Astrocyte of the spinal cord (primary cell): ENCODE measurements around the gene RNF186.
"Not testable (repeated sequence)": the region's sequence is repeated elsewhere in the genome, so short reads cannot be mapped to it uniquely, and the experiment has no call there.

ENCODE experiments used
- DNase-seq: peaks from one replicate; pipeline ENCODE4 v3.0.0; 2011; ENCODE audit warnings: low read depth, low spot score
- H3K4me3 ChIP-seq: 2 replicates; pipeline ENCODE4 v1.5.1; 2011; ENCODE audit warnings: low read depth, mild to moderate bottlenecking, low read length, moderate library complexity
- in situ Hi-C: cut with HindIII; loops from 2 replicates; pipeline ENCODE4 v1.10.0; 2017; ENCODE audit warnings: low sequenced_read_pairs
- TF ChIP-seq, protein P1 (sequence below): IDR thresholded peaks from 2 replicates; pipeline ENCODE4 v1.5.1; 2012; ENCODE audit warnings: low read depth, mild to moderate bottlenecking, low read length, inconsistent platforms

Gene RNF186

GRCh38 chr1:19859876-19860275, 44.8 kb upstream of the RNF186 start:
- no peak for DNase-seq
- TF ChIP-seq, protein P1, sequence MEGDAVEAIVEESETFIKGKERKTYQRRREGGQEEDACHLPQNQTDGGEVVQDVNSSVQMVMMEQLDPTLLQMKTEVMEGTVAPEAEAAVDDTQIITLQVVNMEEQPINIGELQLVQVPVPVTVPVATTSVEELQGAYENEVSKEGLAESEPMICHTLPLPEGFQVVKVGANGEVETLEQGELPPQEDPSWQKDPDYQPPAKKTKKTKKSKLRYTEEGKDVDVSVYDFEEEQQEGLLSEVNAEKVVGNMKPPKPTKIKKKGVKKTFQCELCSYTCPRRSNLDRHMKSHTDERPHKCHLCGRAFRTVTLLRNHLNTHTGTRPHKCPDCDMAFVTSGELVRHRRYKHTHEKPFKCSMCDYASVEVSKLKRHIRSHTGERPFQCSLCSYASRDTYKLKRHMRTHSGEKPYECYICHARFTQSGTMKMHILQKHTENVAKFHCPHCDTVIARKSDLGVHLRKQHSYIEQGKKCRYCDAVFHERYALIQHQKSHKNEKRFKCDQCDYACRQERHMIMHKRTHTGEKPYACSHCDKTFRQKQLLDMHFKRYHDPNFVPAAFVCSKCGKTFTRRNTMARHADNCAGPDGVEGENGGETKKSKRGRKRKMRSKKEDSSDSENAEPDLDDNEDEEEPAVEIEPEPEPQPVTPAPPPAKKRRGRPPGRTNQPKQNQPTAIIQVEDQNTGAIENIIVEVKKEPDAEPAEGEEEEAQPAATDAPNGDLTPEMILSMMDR = no peak
- H3K4me3 ChIP-seq = no peak overlapping the region
- in situ Hi-C loops = no loop called here

DNA sequence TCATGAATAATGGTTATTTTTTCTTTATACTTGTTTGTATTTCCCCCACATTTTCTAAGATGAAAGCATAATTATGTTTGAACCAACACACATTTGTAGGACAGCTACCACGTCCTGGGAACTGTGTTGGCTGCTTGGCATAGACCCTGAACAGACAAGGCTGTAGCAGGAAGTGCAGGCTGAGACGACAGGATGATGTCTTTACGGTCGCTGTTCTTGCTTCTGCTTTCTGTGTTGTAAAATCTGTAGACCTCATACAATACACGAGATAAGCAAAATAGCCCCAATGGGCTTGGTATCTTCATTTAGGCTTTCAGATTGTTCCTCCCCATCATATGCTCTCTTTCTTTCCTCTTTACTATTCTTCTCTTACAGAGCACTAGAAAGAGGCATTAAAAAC, 43.8 kb upstream of the RNF186 start:
- no peak overlapping the region for H3K4me3 ChIP-seq
- DNase-seq = no peak
- in situ Hi-C loops = no loop called here
- TF ChIP-seq, protein P1 = no peak

- in situ Hi-C loops = no loop called here
- TF ChIP-seq, protein P1 = no peak
- DNase-seq = no peak
- no peak overlapping the region for H3K4me3 ChIP-seq
Measured at GRCh38 chr1:19854866-19855265, 39.8 kb upstream of the RNF186 start.

- TF ChIP-seq, protein P1 = no peak
- in situ Hi-C loops = no loop called here
Measured at GRCh38 chr1:19852036-19852435, 37.0 kb upstream of the RNF186 start.

GRCh38 chr1:19850214-19850613, 35.1 kb upstream of the RNF186 start:
- no peak overlapping the region for H3K4me3 ChIP-seq
- TF ChIP-seq, protein P1 = no peak
- in situ Hi-C loops = no loop called here
- no peak for DNase-seq

More at GRCh38 chr1:19852036-19852435, 37.0 kb upstream of the RNF186 start:
- no peak overlapping the region for H3K4me3 ChIP-seq
- DNase-seq = peak; percentile 15

- DNase-seq, H3K4me3 ChIP-seq, in situ Hi-C loops: not testable (repeated sequence)
Measured at GRCh38 chr1:19849307-19849706, 34.2 kb upstream of the RNF186 start.

DNA sequence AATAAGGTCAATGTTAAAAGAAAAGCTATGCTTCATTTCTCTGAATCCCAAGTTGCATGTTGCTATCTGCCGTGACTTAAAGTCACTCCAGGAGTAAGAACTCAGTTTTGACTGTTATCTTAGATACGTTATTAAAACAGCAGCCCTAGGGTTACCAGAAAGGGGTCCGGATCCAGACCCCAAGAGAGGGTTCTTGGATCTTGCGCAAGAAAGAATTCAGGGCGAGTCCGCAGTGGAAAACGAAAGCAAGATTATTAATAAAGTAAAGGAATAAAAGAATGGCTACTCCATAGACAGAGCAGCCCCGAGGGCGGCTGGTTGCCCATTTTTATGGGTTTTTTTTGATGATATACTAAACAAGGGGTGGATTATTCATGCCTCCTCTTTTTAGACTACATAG, 32.3 kb upstream of the RNF186 start:
- DNase-seq, H3K4me3 ChIP-seq, in situ Hi-C loops: not testable (repeated sequence)

GRCh38 chr1:19846338-19846737, 31.3 kb upstream of the RNF186 start:
- no peak overlapping the region for H3K4me3 ChIP-seq
- in situ Hi-C loops = no loop called here
- no peak for DNase-seq
- TF ChIP-seq, protein P1 = no peak
